Measurements from ENCODE around the gene ZNF668.

GRCh38 chr16:31108794-31109558 lies 34.9 kb upstream of the ZNF668 start:
- TF ChIP-seq CTCF (conservative IDR thresholded peaks at IDR 0.05; ENCODE audit: low read depth in 2 of 2) (no peak), POLR2AphosphoS5 (IDR thresholded peaks at IDR 0.05; ENCODE audit: low read depth) (no peak; the same call in 1 of the 2 replicates), REST (IDR thresholded peaks at IDR 0.05; ENCODE audit: unreplicated experiment) (no peak), EZH2 (IDR thresholded peaks at IDR 0.05; ENCODE audit: low read depth, unreplicated experiment) (no peak), CREB1 (CRISPR knock-in tag; IDR thresholded peaks at IDR 0.05; ENCODE audit: low read depth) (no peak), EZH2phosphoT487 (IDR thresholded peaks at IDR 0.05; ENCODE audit: unreplicated experiment) (no peak), ETS1 (IDR thresholded peaks at IDR 0.05) (no peak), ZNF331 (CRISPR knock-in tag; IDR thresholded peaks at IDR 0.05; ENCODE audit: low read depth) (no peak), ZNF114 (CRISPR knock-in tag; IDR thresholded peaks at IDR 0.05) (no peak), ZNF462 (CRISPR knock-in tag; IDR thresholded peaks at IDR 0.05) (no peak)
